Measurements from ENCODE around the gene IFI16. TPM values are rescaled to one million over a fixed set of nuclear protein-coding genes. Genes with fewer than 3 reads are reported as not detected.

The IFI16 gene
- total and polyA plus RNA-seq, 2 of the 4 experiments (the other 2 are of a cell fraction) = 45.0 to 65.3 TPM

- Histone ChIP-seq H3K18ac (ENCODE audit: low read depth, low read length) (no peak overlapping the region), H3K36me3 (ENCODE audit: control insufficient read depth, insufficient read depth, low read length) (no peaks in the 10 kb centered on the region), H3K4me2 (ENCODE audit: low read depth, low read length) (no peak overlapping the region), H3K79me1 (ENCODE audit: low read depth in 1 of 2, low read length in 2 of 2) (no peaks in the 10 kb centered on the region), H2AK5ac (ENCODE audit: low read depth, low read length) (no peak overlapping the region), H4K8ac (ENCODE audit: low read depth in 2 of 2, low read length in 2 of 2) (no peak overlapping the region), H3K14ac (replicated peaks; ENCODE audit: low read depth, low read length) (no peak overlapping the region), H3K27me3 (ENCODE audit: control insufficient read depth, insufficient read depth, low read length) (peaks cover 2% of the 10 kb centered on the region; the same call in 1 of the 2 replicates), H4K5ac (ENCODE audit: low read depth, low read length) (no peak overlapping the region), H2AK9ac (replicated peaks; ENCODE audit: low read depth, low read length, poor library complexity) (no peak overlapping the region), H3K9me3 (ENCODE audit: control insufficient read depth, insufficient read depth, low read length) (no peaks in the 10 kb centered on the region), H2BK120ac (ENCODE audit: low read depth, low read length) (no peak overlapping the region), H3K56ac (ENCODE audit: extremely low read depth, insufficient read depth, low read length) (no peak overlapping the region), H3K9ac (ENCODE audit: low read depth, low read length) (no peak overlapping the region), H4K91ac (ENCODE audit: insufficient read depth, low read depth, low read length) (no peak overlapping the region), H4K20me1 (ENCODE audit: insufficient read depth, low read length) (no peaks in the 10 kb centered on the region), H3K9me1 (ENCODE audit: insufficient read depth, low read length) (peaks cover 7% of the 10 kb centered on the region; the same call in 1 of the 2 replicates), H2BK5ac (ENCODE audit: low read depth, low read length, poor library complexity, severe bottlenecking) (no peak overlapping the region), H3K23ac (ENCODE audit: low read depth, low read length) (no peak overlapping the region), H2BK15ac (ENCODE audit: low read depth, low read length) (no peak overlapping the region), H2AFZ (replicated peaks; ENCODE audit: low read length, poor library complexity) (no peak overlapping the region), H3K4me1 (ENCODE audit: control insufficient read depth, insufficient read depth, low read length) (peaks cover 12% of the 10 kb centered on the region), H2BK20ac (ENCODE audit: low read depth, low read length) (no peak overlapping the region), H3K27ac (ENCODE audit: insufficient read depth, low read length) (no peak overlapping the region), H3K4me3 (ENCODE audit: insufficient read depth, low read depth, low read length) (no peak overlapping the region), H3K4ac (ENCODE audit: low read depth, low read length) (no peak overlapping the region)
- in situ Hi-C loops (cut with MboI; ENCODE audit: low sequenced_read_pairs) (loop anchor here (10.0 kb wide), 1 partner anchor 1124 kb away; no protein-coding TSS in a partner anchor), intact Hi-C loops (cut with micrococcal nuclease) (no loop called here), dilution Hi-C loops (cut with HindIII; ENCODE audit: low sequenced_read_pairs, unreplicated experiment) (no loop called here)
- ATAC-seq (ENCODE audit: low read depth) (no peak), DNase-seq (no peak)
- WGBS, 2 experiments (ENCODE audit: extremely low coverage in 2 of 2, insufficient read length in 1 of 2) = 90% methylated on average over 2 of the region's 4 CpGs; no CpG with 5 or more reads in 1 of the 2 experiments
- BruUV-seq (replicated peaks) = no TSS peak
- ChIA-PET POLR2A (ENCODE audit: unreplicated experiment) (no interaction called here), CTCF (no interaction called here)
- TF ChIP-seq CTCF (conservative IDR thresholded peaks at IDR 0.05; ENCODE audit: low read depth, low read length) (peak; percentile 21), RCOR1 (IDR thresholded peaks at IDR 0.05; ENCODE audit: insufficient replicate concordance, low read length) (no peak)
These were observed 79.6 kb downstream of the IFI16 start for GRCh38 chr1:159089184-159089791.
